HG03354 (cell line): ENCODE results near the gene CCNI2.
A peak's percentile ranks its signal among the peaks of the same experiment; 100 is the strongest.

Experiments used
- ATAC-seq: cut with Tn5 transposase; IDR thresholded peaks from one replicate; pipeline ENCODE4 v1.9.1; 2021; ENCODE audit warnings: mild to moderate bottlenecking; ENCODE audit not compliant: unreplicated experiment, poor library complexity, severe bottlenecking

The CCNI2 gene

GRCh38 chr5:132763181-132764036, 16.2 kb downstream of the CCNI2 start:
- no peak for ATAC-seq

- no peak for ATAC-seq
Observed at GRCh38 chr5:132764051-132764450, 16.8 kb downstream of the CCNI2 start.

- ATAC-seq: no peak
Observed at GRCh38 chr5:132764671-132765238, 17.5 kb downstream of the CCNI2 start.

GRCh38 chr5:132765311-132766019, 18.2 kb downstream of the CCNI2 start:
- no peak for ATAC-seq

- ATAC-seq: no peak
Observed at GRCh38 chr5:132766020-132766805, 19.0 kb downstream of the CCNI2 start.

GRCh38 chr5:132766806-132767055, 19.5 kb downstream of the CCNI2 start:
- ATAC-seq: no peak

- no peak for ATAC-seq
Observed at GRCh38 chr5:132767150-132767549, 19.9 kb downstream of the CCNI2 start.

GRCh38 chr5:132768485-132768868, 21.3 kb downstream of the CCNI2 start:
- no peak for ATAC-seq

GRCh38 chr5:132770476-132771159, 23.4 kb downstream of the CCNI2 start:
- no peak for ATAC-seq

GRCh38 chr5:132771503-132771998, 24.3 kb downstream of the CCNI2 start:
- ATAC-seq: no peak

GRCh38 chr5:132772291-132773070, 25.3 kb downstream of the CCNI2 start:
- no peak for ATAC-seq

GRCh38 chr5:132773114-132773513, 25.9 kb downstream of the CCNI2 start:
- ATAC-seq: no peak

GRCh38 chr5:132773601-132774355, 26.6 kb downstream of the CCNI2 start:
- ATAC-seq: no peak

GRCh38 chr5:132774406-132774805, 27.2 kb downstream of the CCNI2 start:
- no peak for ATAC-seq

GRCh38 chr5:132774896-132775295, 27.7 kb downstream of the CCNI2 start:
- ATAC-seq: no peak

GRCh38 chr5:132775476-132775961, 28.3 kb downstream of the CCNI2 start:
- no peak for ATAC-seq

GRCh38 chr5:132776131-132776937, 29.1 kb downstream of the CCNI2 start:
- peak; percentile 22 for ATAC-seq
